D721Med (cell line): ENCODE data around the gene SYNPO2L.

Experiments
- DNase-seq: peaks from one replicate; pipeline ENCODE4 v3.0.0; 2011; ENCODE audit warnings: low spot score; ENCODE audit not compliant: insufficient read length
- FAIRE-seq: peaks from 2 replicates; lab custom pipeline; 2011; peaks lifted over from hg19 to GRCh38; lab: Jason Lieb, UNC
- TF ChIP-seq, protein P1 (sequence below): IDR thresholded peaks from 2 replicates; pipeline ENCODE4 v1.5.1; 2012; ENCODE audit warnings: mild to moderate bottlenecking, control low read depth; ENCODE audit not compliant: insufficient read depth; ENCODE audit errors: missing control alignments

Gene SYNPO2L

GRCh38 chr10:73601486-73601921 is 54.3 kb downstream of the SYNPO2L start:
- TF ChIP-seq, protein P1, sequence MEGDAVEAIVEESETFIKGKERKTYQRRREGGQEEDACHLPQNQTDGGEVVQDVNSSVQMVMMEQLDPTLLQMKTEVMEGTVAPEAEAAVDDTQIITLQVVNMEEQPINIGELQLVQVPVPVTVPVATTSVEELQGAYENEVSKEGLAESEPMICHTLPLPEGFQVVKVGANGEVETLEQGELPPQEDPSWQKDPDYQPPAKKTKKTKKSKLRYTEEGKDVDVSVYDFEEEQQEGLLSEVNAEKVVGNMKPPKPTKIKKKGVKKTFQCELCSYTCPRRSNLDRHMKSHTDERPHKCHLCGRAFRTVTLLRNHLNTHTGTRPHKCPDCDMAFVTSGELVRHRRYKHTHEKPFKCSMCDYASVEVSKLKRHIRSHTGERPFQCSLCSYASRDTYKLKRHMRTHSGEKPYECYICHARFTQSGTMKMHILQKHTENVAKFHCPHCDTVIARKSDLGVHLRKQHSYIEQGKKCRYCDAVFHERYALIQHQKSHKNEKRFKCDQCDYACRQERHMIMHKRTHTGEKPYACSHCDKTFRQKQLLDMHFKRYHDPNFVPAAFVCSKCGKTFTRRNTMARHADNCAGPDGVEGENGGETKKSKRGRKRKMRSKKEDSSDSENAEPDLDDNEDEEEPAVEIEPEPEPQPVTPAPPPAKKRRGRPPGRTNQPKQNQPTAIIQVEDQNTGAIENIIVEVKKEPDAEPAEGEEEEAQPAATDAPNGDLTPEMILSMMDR: no peak
- FAIRE-seq: no peak

GRCh38 chr10:73597346-73597745 is 58.5 kb downstream of the SYNPO2L start:
- no peak for FAIRE-seq
- TF ChIP-seq, protein P1: no peak
- DNase-seq: no peak

More at GRCh38 chr10:73601486-73601921, 54.3 kb downstream of the SYNPO2L start:
- DNase-seq: no peak
